SIG-M5 treated with dmso at 0.1 percent for 504 hours (cell line): ENCODE measurements around the gene CCDC124.

Experiments used
- DNase-seq: peaks from one replicate; lab custom pipeline; 2025; ENCODE audit not compliant: unreplicated experiment; lab: John Stamatoyannopoulos, UW

The CCDC124 gene

GRCh38 chr19:17933414-17934129, 757 bp downstream of the CCDC124 start:
- no peak for DNase-seq

- no peak for DNase-seq
Observed at GRCh38 chr19:17936379-17936778, 3.6 kb downstream of the CCDC124 start.

- DNase-seq, result no peak
Observed at GRCh38 chr19:17937371-17937900, 4.6 kb downstream of the CCDC124 start.

- DNase-seq, result peak; percentile 59
Observed at GRCh38 chr19:17938092-17938845, 5.5 kb downstream of the CCDC124 start.

- DNase-seq, result no peak
Observed at GRCh38 chr19:17942181-17942580, 9.4 kb downstream of the CCDC124 start.

GRCh38 chr19:17942582-17943273, 9.9 kb downstream of the CCDC124 start:
- DNase-seq, result no peak

- DNase-seq, result no peak
Observed at GRCh38 chr19:17943274-17944221, 10.7 kb downstream of the CCDC124 start.

GRCh38 chr19:17944301-17944700, 11.5 kb downstream of the CCDC124 start:
- DNase-seq, result no peak

GRCh38 chr19:17946965-17947784, 14.4 kb downstream of the CCDC124 start:
- no peak for DNase-seq

GRCh38 chr19:17947815-17948513, 15.1 kb downstream of the CCDC124 start:
- DNase-seq, result peak; percentile 86

GRCh38 chr19:17948514-17948900, 15.7 kb downstream of the CCDC124 start:
- no peak for DNase-seq

- DNase-seq, result no peak
Observed at GRCh38 chr19:17948931-17949930, 16.4 kb downstream of the CCDC124 start.

GRCh38 chr19:17949956-17950309, 17.1 kb downstream of the CCDC124 start:
- no peak for DNase-seq

- DNase-seq, result no peak
Observed at GRCh38 chr19:17950310-17951156, 17.7 kb downstream of the CCDC124 start.

GRCh38 chr19:17951157-17951989, 18.6 kb downstream of the CCDC124 start:
- no peak for DNase-seq
